ENCODE data around the gene SH3GLB2.
"Not testable (repeated sequence)": the region's sequence is repeated elsewhere in the genome, so short reads cannot be mapped to it uniquely, and the experiment has no call there.

SH3GLB2 gene

GRCh38 chr9:129054163-129054851, 26.2 kb upstream of the SH3GLB2 start:
- DNase-seq (ENCODE audit: low read depth in 1 of 2, low spot score in 1 of 2), result no peak

DNA sequence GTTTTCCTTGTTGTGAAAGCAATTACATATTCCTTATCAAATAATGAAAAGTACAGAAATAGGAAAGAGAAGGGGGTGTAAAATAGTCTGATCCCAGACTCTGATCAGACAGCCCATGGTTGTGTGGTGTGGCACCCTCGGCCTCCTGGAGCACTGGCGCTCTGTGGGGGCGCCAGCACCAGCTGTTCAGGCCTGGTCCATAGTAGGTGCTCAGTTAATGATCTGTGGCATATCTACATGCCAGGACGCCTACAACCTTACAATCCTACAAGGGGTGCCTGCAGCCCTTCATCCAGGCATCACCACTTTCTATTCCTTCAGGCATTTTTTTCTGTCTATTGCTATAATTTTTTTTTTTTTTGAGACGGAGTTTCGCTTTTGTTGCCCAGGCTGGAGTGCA, 24.9 kb upstream of the SH3GLB2 start:
- no peak for DNase-seq (ENCODE audit: low read depth in 1 of 2, low spot score in 1 of 2)

- DNase-seq (ENCODE audit: low read depth in 1 of 2, low spot score in 1 of 2), result no peak
Measured at GRCh38 chr9:129052592-129052991, 24.5 kb upstream of the SH3GLB2 start.

DNA sequence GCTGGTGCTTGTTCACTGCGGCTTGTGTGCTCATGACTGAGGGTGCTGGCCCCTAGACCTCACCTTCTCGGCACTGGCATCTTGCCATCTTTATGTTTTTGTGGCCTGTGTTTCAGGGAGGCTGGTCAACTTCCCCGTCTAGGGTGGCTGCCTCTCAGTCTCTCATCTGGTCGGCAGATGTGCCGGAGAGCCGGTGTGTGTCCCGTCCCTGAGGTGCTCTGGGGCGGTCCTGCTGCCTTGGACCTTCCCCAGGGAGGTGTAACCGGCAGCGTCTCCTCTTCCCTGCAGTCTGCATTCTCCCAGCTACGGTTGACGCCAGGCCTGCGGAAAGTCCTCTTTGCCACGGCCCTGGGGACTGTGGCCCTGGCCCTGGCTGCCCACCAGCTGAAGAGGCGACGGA, 13.9 kb upstream of the SH3GLB2 start:
- DNase-seq (ENCODE audit: low read depth in 1 of 2, low spot score in 1 of 2), result no peak

GRCh38 chr9:129040113-129040643, 12.0 kb upstream of the SH3GLB2 start:
- DNase-seq (ENCODE audit: low read depth in 1 of 2, low spot score in 1 of 2), result no peak

DNA sequence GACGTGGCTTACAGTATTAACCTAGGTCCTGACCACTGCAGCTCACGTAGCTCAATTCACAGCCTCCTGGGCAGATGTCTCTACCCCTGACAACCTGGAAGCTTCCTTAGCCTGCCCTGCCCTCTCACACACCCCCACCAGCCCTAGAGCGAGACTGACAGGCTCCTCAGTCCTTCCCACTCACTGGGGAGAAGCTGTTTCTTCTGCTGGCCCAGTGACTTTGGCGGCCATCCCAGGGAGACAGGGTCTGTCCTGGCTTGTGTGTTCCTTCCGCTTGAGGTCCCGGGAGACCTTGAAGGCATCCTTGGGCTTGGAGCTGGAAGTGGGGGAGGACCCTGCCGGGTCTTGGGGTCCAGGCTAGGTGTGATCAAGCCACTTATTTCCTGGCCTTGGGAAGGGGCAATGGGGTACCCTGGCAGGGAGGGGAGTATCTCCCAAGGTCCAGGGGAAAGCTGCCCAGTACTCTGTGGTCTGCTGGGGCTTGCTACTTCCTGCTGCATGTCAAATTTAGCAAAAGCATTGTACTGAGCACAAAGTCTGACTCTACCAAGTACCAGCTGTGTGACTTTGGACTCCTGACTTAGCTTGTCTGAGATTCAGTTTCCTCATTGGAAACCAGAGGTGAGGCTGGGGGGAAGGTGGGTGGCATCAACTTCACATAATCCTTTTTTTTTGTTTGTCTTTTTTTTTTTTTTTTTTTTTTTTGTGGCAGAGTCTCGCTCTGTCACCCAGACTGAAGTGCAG, 10.2 kb upstream of the SH3GLB2 start:
- no peak for DNase-seq (ENCODE audit: low read depth in 1 of 2, low spot score in 1 of 2)

- DNase-seq (ENCODE audit: low read depth in 1 of 2, low spot score in 1 of 2), result no peak
Measured at GRCh38 chr9:129037767-129038098, 9.6 kb upstream of the SH3GLB2 start.

DNA sequence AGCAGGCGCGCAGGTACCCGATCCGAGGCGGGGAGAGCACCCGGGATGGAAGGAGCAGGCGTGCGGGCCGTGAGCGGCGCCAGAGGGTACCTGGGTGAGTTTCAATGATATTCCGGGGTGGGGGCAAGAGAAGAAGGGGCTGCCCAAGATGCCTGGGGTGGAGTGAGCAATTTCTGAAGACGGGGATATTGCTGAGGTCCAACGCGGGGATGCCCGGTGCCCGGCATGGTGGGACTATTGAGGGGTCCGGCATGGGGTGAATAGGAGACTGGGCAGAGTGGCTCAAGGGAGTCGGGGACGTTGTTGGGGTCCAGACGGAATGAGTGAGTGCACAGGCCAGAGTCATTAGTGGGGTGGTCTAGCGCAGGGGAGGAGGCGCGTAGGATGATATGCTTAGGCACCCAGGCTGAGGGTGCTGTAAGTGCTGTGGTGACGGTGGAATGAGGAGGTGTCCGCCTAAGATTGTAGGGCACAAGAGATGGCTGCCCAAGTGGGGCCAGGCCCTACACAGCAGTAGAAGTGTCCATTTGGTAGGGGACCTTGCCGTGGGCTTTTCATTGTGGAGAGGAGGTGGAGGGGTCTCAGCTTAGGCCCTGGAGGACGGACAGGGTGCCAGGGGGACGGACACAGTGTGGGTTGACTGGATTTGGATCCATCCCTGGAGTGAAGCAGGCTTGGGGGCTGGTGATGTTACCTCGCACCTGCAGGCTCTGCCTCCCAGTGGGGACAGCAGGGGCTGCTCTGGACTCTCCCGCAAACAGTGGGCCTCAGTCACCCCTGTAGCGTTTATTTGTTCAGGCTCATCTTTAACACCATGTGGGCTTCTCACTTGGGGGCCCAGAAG, 9.0 kb upstream of the SH3GLB2 start:
- DNase-seq (ENCODE audit: low read depth in 1 of 2, low spot score in 1 of 2), result no peak

DNA sequence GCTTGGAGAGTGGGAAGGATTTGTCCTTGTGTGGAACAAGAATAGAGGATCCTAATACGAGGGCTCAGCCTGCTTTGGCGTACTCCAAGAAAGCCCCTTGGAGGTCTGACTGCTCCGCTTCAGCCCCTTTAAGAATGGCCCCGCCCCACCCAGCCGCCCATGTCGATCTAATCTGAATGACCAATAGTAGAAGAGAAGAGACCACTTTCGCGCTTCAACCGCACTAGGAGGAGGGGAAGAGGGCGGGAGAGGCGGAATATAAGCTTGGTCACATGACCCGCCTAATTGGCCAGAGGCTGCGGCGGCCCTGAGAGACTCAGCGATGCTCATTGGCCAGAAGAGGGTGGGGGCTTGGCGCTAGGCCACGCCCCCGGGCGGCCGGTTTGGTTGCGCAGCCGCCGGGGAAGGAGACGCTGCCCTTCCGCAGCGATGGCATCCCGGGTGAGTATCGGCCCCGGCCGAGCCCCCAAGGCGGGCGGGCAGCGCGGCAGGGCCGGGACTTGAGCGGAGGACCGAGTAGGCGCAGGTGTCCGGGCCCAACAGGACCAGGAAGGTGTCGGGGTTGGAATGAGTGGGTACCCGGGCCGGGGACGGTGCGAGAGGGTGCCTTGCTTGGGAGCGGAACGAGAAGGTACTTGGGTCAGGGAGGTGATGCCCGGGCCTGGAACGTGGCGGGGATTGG, 8.3 kb upstream of the SH3GLB2 start, which contains the start of gene MIGA2:
TSS of gene MIGA2 (plus strand) at position 386 of the 682 bp plus-strand sequence. CDS start 3,969 bp downstream, outside the sequence.
- peak; percentile 83 to 88 for DNase-seq (ENCODE audit: low read depth in 1 of 2, low spot score in 1 of 2)

DNA sequence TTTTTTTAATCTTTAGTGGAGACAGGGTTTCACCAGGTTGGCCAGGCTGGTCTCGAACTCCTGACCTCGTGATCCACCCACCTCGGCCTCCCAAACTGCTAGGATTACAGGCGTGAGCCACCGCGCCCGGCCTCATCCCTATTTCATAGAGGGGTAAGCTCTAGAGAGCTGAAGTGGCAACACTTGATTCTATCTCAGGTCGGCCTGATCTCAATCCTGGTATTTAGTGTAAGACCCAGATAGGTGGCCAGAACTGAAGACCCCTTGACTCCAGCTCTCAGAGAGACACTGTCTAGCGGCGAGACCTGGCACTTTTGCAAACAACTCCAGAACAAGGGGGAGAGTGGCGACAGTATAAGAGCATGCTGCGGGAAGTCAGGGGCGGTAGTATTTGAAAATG, 7.7 kb upstream of the SH3GLB2 start:
- not testable (repeated sequence) for DNase-seq (ENCODE audit: low read depth in 1 of 2, low spot score in 1 of 2)

DNA sequence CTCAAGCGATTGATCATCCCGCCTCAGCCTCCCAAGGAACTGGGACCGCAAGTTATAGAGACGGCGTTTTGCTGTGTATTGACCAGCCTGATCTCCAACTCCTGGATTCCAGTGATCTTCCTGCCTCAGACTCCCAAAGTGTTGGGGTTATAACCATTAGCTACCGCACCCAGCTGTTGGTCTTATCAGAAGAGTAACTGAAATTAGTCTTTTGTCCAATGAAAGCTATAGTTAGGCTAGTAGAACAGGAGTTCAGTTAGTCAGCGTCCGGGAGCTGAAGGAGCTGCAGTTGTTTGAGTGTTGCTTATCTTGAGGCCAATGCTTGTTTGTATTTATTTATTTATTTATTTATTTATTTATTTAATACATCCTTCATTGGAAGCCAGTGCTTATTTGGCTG, 5.1 kb upstream of the SH3GLB2 start:
- no peak for DNase-seq (ENCODE audit: low read depth in 1 of 2, low spot score in 1 of 2)

DNA sequence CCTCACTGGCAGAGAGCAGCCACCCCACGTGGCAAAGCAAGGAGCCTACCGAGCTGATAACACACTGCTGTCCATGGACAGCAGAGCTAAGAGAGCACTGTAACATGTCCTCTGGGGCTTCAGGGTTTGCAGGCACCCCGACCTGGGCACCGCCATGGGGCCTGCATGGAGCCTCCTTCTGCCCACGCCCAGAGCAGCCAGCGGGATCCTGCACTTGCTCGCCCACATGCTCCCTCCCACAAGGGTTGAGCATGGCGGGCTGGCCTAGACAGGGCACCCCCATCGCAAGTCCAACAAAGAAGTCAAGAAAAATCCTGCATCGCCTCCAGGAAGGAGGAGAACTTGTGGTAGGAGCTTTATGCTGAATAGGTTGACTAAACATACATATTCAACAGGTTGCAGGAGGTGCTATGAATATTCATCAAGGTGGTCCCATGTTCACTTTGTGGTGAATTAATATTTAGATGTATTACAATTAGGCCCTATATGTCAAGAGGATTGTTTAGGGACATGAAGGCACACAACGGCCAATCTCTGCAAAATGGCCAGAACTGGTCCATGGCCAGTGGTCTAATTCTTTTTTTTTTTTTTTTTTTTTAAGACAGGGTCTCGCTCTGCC, 4.5 kb upstream of the SH3GLB2 start:
- DNase-seq (ENCODE audit: low read depth in 1 of 2, low spot score in 1 of 2), result no peak

GRCh38 chr9:129031514-129031913, 3.4 kb upstream of the SH3GLB2 start:
- no peak for DNase-seq (ENCODE audit: low read depth in 1 of 2, low spot score in 1 of 2)

- DNase-seq (ENCODE audit: low read depth in 1 of 2, low spot score in 1 of 2), result no peak
Measured at GRCh38 chr9:129030191-129030590, 2.1 kb upstream of the SH3GLB2 start.

- peak in 1 of 2 donors; percentile 59 for DNase-seq (ENCODE audit: low read depth in 1 of 2, low spot score in 1 of 2)
Measured at GRCh38 chr9:129027685-129028191, 393 bp downstream of the SH3GLB2 start.

- DNase-seq (ENCODE audit: low read depth in 1 of 2, low spot score in 1 of 2), result no peak
Measured at GRCh38 chr9:129027224-129027684, 877 bp downstream of the SH3GLB2 start.

DNA sequence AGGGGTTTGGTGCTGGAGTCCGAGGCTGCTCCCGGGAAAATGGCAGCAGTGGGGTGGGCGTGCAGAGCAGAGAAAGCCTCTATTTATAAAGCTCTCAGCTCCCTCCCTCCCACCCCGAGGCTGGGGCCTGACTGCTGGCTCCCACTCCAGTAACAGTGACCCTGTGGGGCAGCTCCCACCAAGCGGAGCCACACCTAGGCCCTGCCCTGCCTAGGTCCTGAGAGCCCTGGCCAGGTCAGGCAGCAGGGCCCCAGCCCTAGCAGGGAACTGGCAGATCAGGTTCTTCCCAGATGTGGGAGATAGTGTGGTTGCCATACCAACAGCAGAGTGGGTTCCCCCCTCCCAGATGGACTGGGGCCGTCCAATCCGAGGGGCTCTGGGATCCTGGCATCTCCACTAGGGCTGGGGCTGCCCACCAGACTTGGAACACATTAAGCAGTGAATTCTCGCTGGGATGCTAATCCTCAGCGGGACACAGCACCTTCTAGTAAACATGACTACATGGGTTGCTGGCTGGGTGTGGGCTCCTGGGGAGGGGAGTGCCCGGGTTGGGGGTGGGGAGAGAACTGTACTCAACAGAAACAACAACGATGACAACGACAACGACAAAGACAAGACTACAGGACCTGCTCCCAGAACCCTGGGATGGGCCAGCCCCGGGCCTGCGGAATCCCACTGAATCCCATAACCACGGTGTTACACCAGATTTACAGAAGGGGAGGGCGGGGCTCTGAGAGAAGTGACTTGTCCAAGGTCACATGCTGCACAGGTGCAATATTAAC, 1.5 kb downstream of the SH3GLB2 start:
- no peak for DNase-seq (ENCODE audit: low read depth in 1 of 2, low spot score in 1 of 2)

DNA sequence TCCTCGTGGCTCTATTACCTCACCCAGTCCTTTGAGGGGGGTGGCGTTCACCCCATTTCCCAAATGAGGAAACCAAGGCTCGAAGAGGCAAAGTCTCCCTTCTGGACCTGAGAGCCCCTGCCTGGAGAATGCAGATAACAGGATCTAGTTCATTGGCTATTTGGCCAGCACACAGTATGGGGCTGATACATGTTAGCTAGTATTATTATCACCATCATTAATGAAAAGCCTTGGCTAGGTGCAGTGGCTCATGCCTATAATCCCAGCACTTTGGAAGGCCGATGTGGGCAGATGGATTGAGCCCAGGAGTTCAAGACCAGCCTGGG, 4.3 kb downstream of the SH3GLB2 start:
- DNase-seq (ENCODE audit: low read depth in 1 of 2, low spot score in 1 of 2), result no peak

DNA sequence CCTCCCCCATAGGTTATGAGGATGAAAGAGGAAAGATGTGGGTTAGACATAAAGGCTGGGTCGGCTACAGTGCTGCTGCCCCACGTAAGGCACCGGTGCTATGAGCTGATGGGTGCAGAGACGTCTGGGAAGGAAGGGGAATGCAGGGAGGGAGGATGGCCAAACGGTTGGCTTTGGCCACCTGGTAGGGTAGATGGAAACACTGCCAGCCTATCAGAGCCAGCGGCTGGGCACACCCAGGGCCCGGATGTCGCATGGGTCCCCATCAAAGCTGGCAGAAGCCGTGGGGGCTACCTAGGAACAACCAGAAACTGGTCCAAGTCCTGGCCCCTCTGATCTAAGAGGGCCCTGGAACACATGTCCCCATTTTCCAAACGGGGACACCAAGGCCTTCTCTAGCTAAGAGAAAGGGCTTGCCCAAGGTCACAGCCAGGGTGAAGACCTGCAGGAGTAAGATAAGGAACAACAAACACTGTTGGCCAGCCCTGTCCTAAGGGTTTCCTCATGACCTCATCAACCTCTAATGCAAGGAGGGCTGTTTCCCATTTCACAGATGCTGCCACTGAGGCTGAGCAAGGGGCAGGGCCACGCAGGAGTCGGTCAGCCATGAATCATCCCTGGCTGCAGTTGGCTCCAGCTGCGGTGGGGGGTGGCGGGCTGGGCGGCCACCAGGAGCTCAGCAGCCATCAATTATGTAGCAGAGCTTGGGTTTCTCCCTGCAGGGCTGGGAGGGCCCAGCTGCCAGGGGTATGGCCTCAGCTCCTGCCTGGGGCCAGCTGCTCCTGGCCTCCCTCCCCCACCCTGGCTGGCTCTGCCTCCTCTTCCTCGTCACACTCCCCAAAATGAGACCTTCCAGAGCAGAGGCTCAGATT, 4.9 kb downstream of the SH3GLB2 start:
- DNase-seq (ENCODE audit: low read depth in 1 of 2, low spot score in 1 of 2), result no peak
